B cell (primary cell): ENCODE results near the gene SHPK.
"Not testable (repeated sequence)": the region's sequence is repeated elsewhere in the genome, so short reads cannot be mapped to it uniquely, and the experiment has no call there.

ENCODE experiments used
- EZH2 ChIP-seq: IDR thresholded peaks from 2 replicates; pipeline ENCODE4 v1.6.1; 2012; ENCODE audit warnings: borderline replicate concordance, low read depth, mild to moderate bottlenecking, moderate library complexity, low read length; ENCODE audit not compliant: insufficient read depth, poor library complexity, severe bottlenecking
- TF ChIP-seq, protein P1 (sequence below): fragments of 200-600 bp; IDR thresholded peaks from one replicate; pipeline ENCODE4 v1.8.0; 2022; ENCODE audit warnings: antibody characterized with exemption, mild to moderate bottlenecking

- TF ChIP-seq, protein P1, sequence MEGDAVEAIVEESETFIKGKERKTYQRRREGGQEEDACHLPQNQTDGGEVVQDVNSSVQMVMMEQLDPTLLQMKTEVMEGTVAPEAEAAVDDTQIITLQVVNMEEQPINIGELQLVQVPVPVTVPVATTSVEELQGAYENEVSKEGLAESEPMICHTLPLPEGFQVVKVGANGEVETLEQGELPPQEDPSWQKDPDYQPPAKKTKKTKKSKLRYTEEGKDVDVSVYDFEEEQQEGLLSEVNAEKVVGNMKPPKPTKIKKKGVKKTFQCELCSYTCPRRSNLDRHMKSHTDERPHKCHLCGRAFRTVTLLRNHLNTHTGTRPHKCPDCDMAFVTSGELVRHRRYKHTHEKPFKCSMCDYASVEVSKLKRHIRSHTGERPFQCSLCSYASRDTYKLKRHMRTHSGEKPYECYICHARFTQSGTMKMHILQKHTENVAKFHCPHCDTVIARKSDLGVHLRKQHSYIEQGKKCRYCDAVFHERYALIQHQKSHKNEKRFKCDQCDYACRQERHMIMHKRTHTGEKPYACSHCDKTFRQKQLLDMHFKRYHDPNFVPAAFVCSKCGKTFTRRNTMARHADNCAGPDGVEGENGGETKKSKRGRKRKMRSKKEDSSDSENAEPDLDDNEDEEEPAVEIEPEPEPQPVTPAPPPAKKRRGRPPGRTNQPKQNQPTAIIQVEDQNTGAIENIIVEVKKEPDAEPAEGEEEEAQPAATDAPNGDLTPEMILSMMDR: not testable (repeated sequence)
- not testable (repeated sequence) for TF ChIP-seq EZH2
Observed at GRCh38 chr17:3578667-3579066, 57.4 kb downstream of the SHPK start.
